Neural cell (in vitro differentiated cells): ENCODE results near the gene TAC3. TPM values are rescaled to one million over a fixed set of nuclear protein-coding genes. Genes with fewer than 3 reads are reported as not detected.

Experiments used
- H2AFZ ChIP-seq: fragments of 200-600, 300-800 bp; sonication (generic), shearing (Covaris generic); 2 replicates; pipeline ENCODE4 v1.6.0; 2014; ENCODE audit warnings: low read depth, mild to moderate bottlenecking, antibody characterized with exemption, low read length, moderate library complexity
- H3F3A ChIP-seq: fragments of 200-600 bp; shearing (Covaris generic); 2 replicates; pipeline ENCODE4 v1.6.1; 2016; ENCODE audit warnings: mild to moderate bottlenecking, moderate library complexity, mixed read lengths, antibody characterized with exemption, low read length; ENCODE audit not compliant: insufficient read depth, poor library complexity, severe bottlenecking
- H3K27ac ChIP-seq: fragments of 200-600, 300-800 bp; sonication (generic), shearing (Covaris generic); 2 replicates; pipeline ENCODE4 v1.5.1; 2014; ENCODE audit warnings: mild to moderate bottlenecking, low read length, moderate library complexity
- H3K27me3 ChIP-seq: fragments of 300-800, 200-600 bp; sonication (generic), shearing (Covaris generic); 2 replicates; pipeline ENCODE4 v1.6.0; 2014; ENCODE audit warnings: mild to moderate bottlenecking, low read depth, low read length, moderate library complexity; ENCODE audit not compliant: insufficient read depth
- H3K36me3 ChIP-seq: fragments of 300-800, 200-600 bp; sonication (generic), shearing (Covaris generic); 2 replicates; pipeline ENCODE4 v1.5.1; 2014; ENCODE audit warnings: mild to moderate bottlenecking, antibody characterized with exemption, low read length, moderate library complexity; ENCODE audit not compliant: insufficient read depth
- H3K4me2 ChIP-seq: fragments of 300-800, 200-600 bp; sonication (generic), shearing (Covaris generic); 2 replicates; pipeline ENCODE4 v1.6.0; 2014; ENCODE audit warnings: mild to moderate bottlenecking, low read length
- H3K4me3 ChIP-seq: fragments of 300-800, 200-600 bp; sonication (generic), shearing (Covaris generic); 2 replicates; pipeline ENCODE4 v1.5.1; 2014; ENCODE audit warnings: mild to moderate bottlenecking, low read length, moderate library complexity
- H3K79me2 ChIP-seq: fragments of 200-600 bp; shearing (Covaris generic); replicated peaks from 2 replicates; pipeline ENCODE4 v1.6.0; 2014; ENCODE audit warnings: mild to moderate bottlenecking, low read length, moderate library complexity; ENCODE audit not compliant: insufficient read depth
- H3K9ac ChIP-seq: fragments of 300-800, 200-600 bp; sonication (generic), shearing (Covaris generic); 2 replicates; pipeline ENCODE4 v1.6.1; 2016; ENCODE audit warnings: mild to moderate bottlenecking, low read length, mixed read lengths
- H3K9me2 ChIP-seq: fragments of 200-600 bp; shearing (Covaris generic); 2 replicates; pipeline ENCODE4 v1.6.1; 2016; ENCODE audit warnings: mild to moderate bottlenecking, low read length, mixed read lengths; ENCODE audit not compliant: insufficient read depth
- H3K9me3 ChIP-seq: fragments of 200-600, 300-800 bp; sonication (generic), shearing (Covaris generic); 2 replicates; pipeline ENCODE4 v1.6.1; 2016; ENCODE audit warnings: mild to moderate bottlenecking, mixed run types, low read length, moderate library complexity, mixed read lengths
- H4K20me1 ChIP-seq: fragments of 200-600 bp; shearing (Covaris generic); 2 replicates; pipeline ENCODE4 v1.6.1; 2016; ENCODE audit warnings: mild to moderate bottlenecking, mixed run types; ENCODE audit not compliant: insufficient read depth
- EP300 ChIP-seq: fragments of 450-650 bp; conservative IDR thresholded peaks from 2 replicates; pipeline ENCODE4 v1.6.1; 2014; ENCODE audit warnings: antibody characterized with exemption, mild to moderate bottlenecking, moderate library complexity; ENCODE audit not compliant: poor library complexity, severe bottlenecking
- EZH2 ChIP-seq: fragments of 200-600, 300-800 bp; shearing (Covaris generic), sonication (generic); IDR thresholded peaks from 2 replicates; pipeline ENCODE4 v1.6.1; 2014; ENCODE audit warnings: antibody characterized with exemption, low read length, borderline replicate concordance, mild to moderate bottlenecking; ENCODE audit not compliant: insufficient read depth, poor library complexity, severe bottlenecking
- MXI1 ChIP-seq: fragments of 450-650 bp; conservative IDR thresholded peaks from 2 replicates; pipeline ENCODE4 v1.6.1; 2014; ENCODE audit warnings: antibody characterized with exemption, mild to moderate bottlenecking; ENCODE audit not compliant: poor library complexity, severe bottlenecking
- POLR2AphosphoS5 ChIP-seq: IDR thresholded peaks from 2 replicates; pipeline ENCODE4 v1.6.1; 2012
- RAD21 ChIP-seq: fragments of 450-650 bp; conservative IDR thresholded peaks from 2 replicates; pipeline ENCODE4 v1.6.1; 2014; ENCODE audit warnings: antibody characterized with exemption, mild to moderate bottlenecking, moderate library complexity
- SMC3 ChIP-seq: fragments of 450-650 bp; conservative IDR thresholded peaks from 2 replicates; pipeline ENCODE4 v1.6.1; 2014; ENCODE audit warnings: antibody characterized with exemption, mild to moderate bottlenecking, moderate library complexity; ENCODE audit not compliant: poor library complexity
- TAF1 ChIP-seq: IDR thresholded peaks from 2 replicates; pipeline ENCODE4 v1.6.1; 2012; ENCODE audit warnings: low read depth
- polyA plus RNA-seq: library from polyadenylated mRNA; depleted of rRNA; stranded (reverse); fragments of >200 nt; gene quantifications from 2 replicates; pipeline ENCODE4 v1.2.3, GENCODE V29; 2014
- TF ChIP-seq, protein P1 (sequence below): IDR thresholded peaks from 2 replicates; pipeline ENCODE4 v1.6.1; 2012; ENCODE audit warnings: borderline replicate concordance

TAC3 gene
- polyA plus RNA-seq, 1 donor from 2014 or later = 2.5 TPM

DNA sequence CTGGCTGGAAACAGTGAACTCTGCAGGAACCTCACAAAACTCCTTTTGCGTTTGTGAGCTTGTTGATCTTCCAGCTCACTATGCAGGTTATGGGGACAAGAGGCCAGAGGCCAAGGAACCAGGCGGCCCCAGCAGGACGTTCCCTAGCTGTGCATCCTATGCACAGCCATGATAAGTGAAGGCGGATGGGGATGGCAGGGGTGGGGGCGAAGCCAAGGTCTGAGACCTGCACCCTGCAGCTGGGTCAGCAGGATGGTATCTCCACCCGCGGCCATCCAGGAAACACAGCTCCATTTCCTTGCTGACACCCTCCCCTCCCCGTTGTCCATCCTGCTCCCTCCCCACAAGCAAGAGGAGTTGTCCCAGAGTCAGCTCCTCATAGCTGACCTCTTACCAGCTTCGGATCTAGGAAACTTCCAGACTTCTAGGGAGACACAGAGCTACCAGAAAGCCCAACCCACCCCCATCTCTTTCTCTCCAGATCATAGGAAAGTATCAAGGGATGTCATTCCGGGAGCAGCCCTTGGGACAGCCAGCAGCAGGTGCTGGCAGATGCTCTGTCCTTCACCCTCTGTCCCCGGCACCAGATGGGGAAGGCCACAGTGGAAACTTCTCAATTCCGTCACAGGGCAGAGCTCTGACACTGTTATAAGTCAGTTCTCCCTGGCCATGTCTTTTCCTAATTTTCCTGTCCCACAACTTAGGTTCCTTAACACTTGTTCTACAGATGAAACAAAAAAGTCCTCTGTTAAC is 19.4 kb downstream of the TAC3 start:
- TF ChIP-seq RAD21 = no peak
- no peak for TF ChIP-seq EP300
- no peak for TF ChIP-seq POLR2AphosphoS5
- TF ChIP-seq, protein P1, sequence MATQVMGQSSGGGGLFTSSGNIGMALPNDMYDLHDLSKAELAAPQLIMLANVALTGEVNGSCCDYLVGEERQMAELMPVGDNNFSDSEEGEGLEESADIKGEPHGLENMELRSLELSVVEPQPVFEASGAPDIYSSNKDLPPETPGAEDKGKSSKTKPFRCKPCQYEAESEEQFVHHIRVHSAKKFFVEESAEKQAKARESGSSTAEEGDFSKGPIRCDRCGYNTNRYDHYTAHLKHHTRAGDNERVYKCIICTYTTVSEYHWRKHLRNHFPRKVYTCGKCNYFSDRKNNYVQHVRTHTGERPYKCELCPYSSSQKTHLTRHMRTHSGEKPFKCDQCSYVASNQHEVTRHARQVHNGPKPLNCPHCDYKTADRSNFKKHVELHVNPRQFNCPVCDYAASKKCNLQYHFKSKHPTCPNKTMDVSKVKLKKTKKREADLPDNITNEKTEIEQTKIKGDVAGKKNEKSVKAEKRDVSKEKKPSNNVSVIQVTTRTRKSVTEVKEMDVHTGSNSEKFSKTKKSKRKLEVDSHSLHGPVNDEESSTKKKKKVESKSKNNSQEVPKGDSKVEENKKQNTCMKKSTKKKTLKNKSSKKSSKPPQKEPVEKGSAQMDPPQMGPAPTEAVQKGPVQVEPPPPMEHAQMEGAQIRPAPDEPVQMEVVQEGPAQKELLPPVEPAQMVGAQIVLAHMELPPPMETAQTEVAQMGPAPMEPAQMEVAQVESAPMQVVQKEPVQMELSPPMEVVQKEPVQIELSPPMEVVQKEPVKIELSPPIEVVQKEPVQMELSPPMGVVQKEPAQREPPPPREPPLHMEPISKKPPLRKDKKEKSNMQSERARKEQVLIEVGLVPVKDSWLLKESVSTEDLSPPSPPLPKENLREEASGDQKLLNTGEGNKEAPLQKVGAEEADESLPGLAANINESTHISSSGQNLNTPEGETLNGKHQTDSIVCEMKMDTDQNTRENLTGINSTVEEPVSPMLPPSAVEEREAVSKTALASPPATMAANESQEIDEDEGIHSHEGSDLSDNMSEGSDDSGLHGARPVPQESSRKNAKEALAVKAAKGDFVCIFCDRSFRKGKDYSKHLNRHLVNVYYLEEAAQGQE = no peak
- no peak for TF ChIP-seq MXI1
- no peak for TF ChIP-seq SMC3
- no peak for TF ChIP-seq TAF1
- TF ChIP-seq EZH2 = no peak
- peaks cover 22% of the 10 kb centered on the region for H3K79me2 ChIP-seq
- H3K4me2 ChIP-seq = no peak overlapping the region
- H3K9me2 ChIP-seq = no peaks in the 10 kb centered on the region
- no peak overlapping the region for H3K4me3 ChIP-seq
- no peak overlapping the region for H2AFZ ChIP-seq
- no peaks in the 10 kb centered on the region for H4K20me1 ChIP-seq
- no peaks in the 10 kb centered on the region for H3F3A ChIP-seq
- H3K27ac ChIP-seq = no peak overlapping the region
- H3K36me3 ChIP-seq = no peaks in the 10 kb centered on the region
- H3K9ac ChIP-seq = no peak overlapping the region
- no peaks in the 10 kb centered on the region for H3K27me3 ChIP-seq
- no peaks in the 10 kb centered on the region for H3K9me3 ChIP-seq

DNA sequence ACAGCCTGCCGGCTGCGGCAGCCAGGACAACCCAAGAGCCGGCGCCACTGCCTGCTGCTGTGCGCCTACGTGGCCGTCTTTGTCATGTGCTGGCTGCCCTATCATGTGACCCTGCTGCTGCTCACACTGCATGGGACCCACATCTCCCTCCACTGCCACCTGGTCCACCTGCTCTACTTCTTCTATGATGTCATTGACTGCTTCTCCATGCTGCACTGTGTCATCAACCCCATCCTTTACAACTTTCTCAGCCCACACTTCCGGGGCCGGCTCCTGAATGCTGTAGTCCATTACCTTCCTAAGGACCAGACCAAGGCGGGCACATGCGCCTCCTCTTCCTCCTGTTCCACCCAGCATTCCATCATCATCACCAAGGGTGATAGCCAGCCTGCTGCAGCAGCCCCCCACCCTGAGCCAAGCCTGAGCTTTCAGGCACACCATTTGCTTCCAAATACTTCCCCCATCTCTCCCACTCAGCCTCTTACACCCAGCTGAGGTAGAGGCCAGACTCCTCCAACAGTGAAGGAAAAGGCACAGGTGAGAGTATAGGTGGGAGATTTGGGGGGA is 20.3 kb downstream of the TAC3 start:
- Histone ChIP-seq H3F3A (no peaks in the 10 kb centered on the region), H3K4me3 (no peak overlapping the region), H3K36me3 (no peaks in the 10 kb centered on the region), H3K9ac (no peak overlapping the region), H3K9me3 (no peaks in the 10 kb centered on the region), H3K79me2 (peaks cover 13% of the 10 kb centered on the region), H3K9me2 (no peaks in the 10 kb centered on the region), H3K27me3 (no peaks in the 10 kb centered on the region), H2AFZ (no peak overlapping the region), H3K4me2 (no peak overlapping the region), H3K27ac (no peak overlapping the region), H4K20me1 (no peaks in the 10 kb centered on the region)
- no peak for TF ChIP-seq POLR2AphosphoS5
- no peak for TF ChIP-seq EZH2
- TF ChIP-seq EP300 = no peak
- TF ChIP-seq SMC3 = no peak
